Calu3 (cell line): Measurements from ENCODE around the gene PGAM2. TPM values are rescaled to one million over a fixed set of nuclear protein-coding genes. Genes with fewer than 3 reads are reported as not detected.

Experiments
- BruUV-seq: library from RNA; stranded (reverse); fragments of 400-500 nt; replicated peaks from 2 replicates; lab custom pipeline; 2021; lab: Mats Ljungman, UMichigan
- CTCF ChIA-PET: fragments of 300-600 bp; sonication (Branson Sonifier 250); formaldehyde crosslinking; loops from one replicate; lab custom pipeline; 2022; ENCODE audit warnings: antibody characterized with exemption; lab: Charles Lee
- DNase-seq: peaks from one replicate; pipeline ENCODE4 v3.0.0; 2022
- H3K27ac Mint-ChIP-seq: one replicate; pipeline ENCODE4 v1.8.0; 2022; ENCODE audit warnings: mixed read lengths; ENCODE audit not compliant: unreplicated experiment
- H3K27me3 Mint-ChIP-seq: one replicate; pipeline ENCODE4 v1.8.0; 2022; ENCODE audit warnings: mixed read lengths; ENCODE audit not compliant: unreplicated experiment
- H3K36me3 Mint-ChIP-seq: one replicate; pipeline ENCODE4 v1.8.0; 2022; ENCODE audit warnings: mild to moderate bottlenecking, moderate library complexity, mixed read lengths; ENCODE audit not compliant: insufficient read depth, unreplicated experiment
- H3K4me1 Mint-ChIP-seq: one replicate; pipeline ENCODE4 v1.8.0; 2022; ENCODE audit warnings: mild to moderate bottlenecking, low read depth, mixed read lengths; ENCODE audit not compliant: unreplicated experiment
- H3K4me3 Mint-ChIP-seq: one replicate; pipeline ENCODE4 v1.8.0; 2022; ENCODE audit warnings: mild to moderate bottlenecking, low read depth, moderate library complexity, mixed read lengths; ENCODE audit not compliant: unreplicated experiment
- H3K9me3 Mint-ChIP-seq: one replicate; pipeline ENCODE4 v1.8.0; 2022; ENCODE audit warnings: low read depth, mixed read lengths; ENCODE audit not compliant: unreplicated experiment
- intact Hi-C: fragments of 100-400 bp; cut with micrococcal nuclease; formaldehyde crosslinking; loops from one replicate; pipeline ENCODE4 v1.10.0; 2022; ENCODE audit not compliant: unreplicated experiment
- total RNA-seq: library from RNA; stranded (reverse); gene quantifications from 2 replicates; pipeline ENCODE4 v1.2.3, GENCODE V29; 2022
- TF ChIP-seq, protein P1 (sequence below): fragments of 200-600 bp; IDR thresholded peaks from one replicate; pipeline ENCODE4 v1.8.0; 2022; ENCODE audit warnings: antibody characterized with exemption; ENCODE audit not compliant: unreplicated experiment

PGAM2 gene
- total RNA-seq, 1 experiment from 2014 or later: 0.87 TPM

DNA sequence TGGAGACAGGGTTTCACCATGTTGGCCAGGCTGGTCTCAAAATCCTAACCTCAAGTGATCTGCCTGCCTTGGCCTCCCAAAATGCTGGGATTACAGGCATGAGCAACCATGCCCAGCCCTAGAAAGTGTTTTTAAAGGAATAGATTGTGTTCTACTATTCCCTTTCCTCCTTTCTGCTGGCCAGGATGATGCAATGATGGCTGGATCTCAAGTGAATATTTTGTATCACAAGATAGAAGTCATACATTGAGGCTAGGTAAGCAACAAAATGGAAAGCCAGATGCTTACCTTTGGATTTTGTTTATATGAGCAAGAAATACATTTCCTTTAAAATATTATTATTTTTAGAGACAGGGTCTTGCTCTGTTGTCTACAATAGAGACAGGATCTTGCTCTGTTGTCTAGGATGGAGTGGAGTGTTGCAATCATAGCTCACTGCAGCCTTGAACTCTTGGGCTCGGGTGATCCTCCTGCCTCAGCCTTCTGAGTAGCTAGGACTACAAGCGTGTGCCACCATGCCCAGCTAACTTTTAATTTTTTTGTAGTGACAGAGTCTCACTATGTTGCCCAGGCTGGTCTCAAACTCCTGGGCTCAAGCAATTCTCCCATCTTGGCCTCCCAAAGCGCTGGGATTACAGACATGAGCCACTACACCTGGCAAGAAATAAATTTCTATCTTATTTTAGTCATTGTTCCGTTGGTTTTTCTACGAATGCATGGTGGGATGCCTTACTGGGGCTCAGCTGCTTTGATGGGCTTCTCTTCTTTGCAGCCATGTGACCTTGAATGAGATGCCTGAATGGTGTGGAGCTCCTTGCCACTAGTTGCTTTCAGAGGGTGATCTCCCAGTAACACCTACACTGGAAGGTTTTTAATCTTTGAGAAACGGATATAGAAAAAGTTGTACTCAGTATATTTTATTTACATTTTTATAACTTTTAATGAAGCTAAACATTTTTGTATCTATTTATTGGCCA is 33.0 kb upstream of the PGAM2 start:
- no TSS peak for BruUV-seq
- peaks cover 38% of the 10 kb centered on the region for H3K27me3 Mint-ChIP-seq
- CTCF ChIA-PET: interaction anchor here (0.6 to 1.4 kb wide), 4 partner anchors 9 to 45 kb away, joined by 3 to 5 read pairs (median 4); no protein-coding TSS in a partner anchor
- H3K27ac Mint-ChIP-seq: no peak overlapping the region
- H3K36me3 Mint-ChIP-seq: no peaks in the 10 kb centered on the region
- TF ChIP-seq, protein P1, sequence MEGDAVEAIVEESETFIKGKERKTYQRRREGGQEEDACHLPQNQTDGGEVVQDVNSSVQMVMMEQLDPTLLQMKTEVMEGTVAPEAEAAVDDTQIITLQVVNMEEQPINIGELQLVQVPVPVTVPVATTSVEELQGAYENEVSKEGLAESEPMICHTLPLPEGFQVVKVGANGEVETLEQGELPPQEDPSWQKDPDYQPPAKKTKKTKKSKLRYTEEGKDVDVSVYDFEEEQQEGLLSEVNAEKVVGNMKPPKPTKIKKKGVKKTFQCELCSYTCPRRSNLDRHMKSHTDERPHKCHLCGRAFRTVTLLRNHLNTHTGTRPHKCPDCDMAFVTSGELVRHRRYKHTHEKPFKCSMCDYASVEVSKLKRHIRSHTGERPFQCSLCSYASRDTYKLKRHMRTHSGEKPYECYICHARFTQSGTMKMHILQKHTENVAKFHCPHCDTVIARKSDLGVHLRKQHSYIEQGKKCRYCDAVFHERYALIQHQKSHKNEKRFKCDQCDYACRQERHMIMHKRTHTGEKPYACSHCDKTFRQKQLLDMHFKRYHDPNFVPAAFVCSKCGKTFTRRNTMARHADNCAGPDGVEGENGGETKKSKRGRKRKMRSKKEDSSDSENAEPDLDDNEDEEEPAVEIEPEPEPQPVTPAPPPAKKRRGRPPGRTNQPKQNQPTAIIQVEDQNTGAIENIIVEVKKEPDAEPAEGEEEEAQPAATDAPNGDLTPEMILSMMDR: no peak
- no peaks in the 10 kb centered on the region for H3K4me1 Mint-ChIP-seq
- no peak overlapping the region for H3K4me3 Mint-ChIP-seq
- H3K9me3 Mint-ChIP-seq: no peaks in the 10 kb centered on the region
- intact Hi-C loops: no loop called here
- no peak for DNase-seq

DNA sequence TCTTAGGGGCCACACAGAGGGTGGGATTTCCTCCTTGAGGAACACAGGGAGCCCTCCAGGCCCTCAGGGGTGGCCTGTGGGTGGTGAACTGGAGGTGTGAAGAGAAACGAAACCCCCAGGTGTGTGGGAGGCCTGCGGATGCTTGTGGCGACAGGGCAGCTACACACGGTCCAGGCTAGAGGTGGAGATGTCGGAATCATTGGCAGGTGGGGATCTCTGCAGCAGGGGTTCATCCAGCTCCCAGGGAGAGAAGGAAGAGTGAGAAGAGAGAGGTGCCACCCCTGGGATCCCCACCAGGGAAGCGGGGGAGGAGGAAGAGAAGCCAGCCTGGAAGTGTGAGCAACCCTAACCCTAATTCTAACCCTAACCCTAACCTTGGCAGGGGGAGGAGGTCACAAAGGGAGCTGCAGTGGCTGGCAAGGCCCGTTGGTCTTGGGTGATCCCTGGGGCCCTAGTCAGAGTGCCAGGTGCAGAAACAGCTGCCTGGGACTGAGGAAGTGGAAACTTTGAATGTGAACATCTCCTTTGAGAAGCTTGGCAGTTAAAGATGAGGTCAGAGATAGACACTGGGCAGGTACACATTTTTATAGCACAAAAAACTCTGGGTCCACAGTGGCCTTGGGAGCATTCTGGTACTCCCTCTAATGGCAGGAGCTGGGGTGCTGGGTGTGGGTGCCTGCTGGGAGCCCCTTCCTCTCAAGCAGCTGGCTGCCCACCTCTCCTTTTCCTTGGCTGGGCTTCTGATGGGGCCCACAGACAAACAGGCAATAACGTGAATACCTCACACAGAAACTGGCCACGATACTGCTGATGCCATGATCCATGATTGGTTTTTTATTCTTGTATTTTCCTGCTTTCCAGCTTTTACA is 31.9 kb upstream of the PGAM2 start:
- no peaks in the 10 kb centered on the region for H3K4me1 Mint-ChIP-seq
- CTCF ChIA-PET: interaction anchor here (0.6 to 1.3 kb wide), 3 partner anchors 10 to 413 kb away, joined by 3 to 7 read pairs (median 4); no protein-coding TSS in a partner anchor
- intact Hi-C loops: no loop called here
- BruUV-seq: no TSS peak
- H3K27ac Mint-ChIP-seq: no peak overlapping the region
- H3K9me3 Mint-ChIP-seq: no peaks in the 10 kb centered on the region
- no peak for DNase-seq
- H3K36me3 Mint-ChIP-seq: no peaks in the 10 kb centered on the region
- H3K4me3 Mint-ChIP-seq: no peak overlapping the region
- H3K27me3 Mint-ChIP-seq: peaks cover 27% of the 10 kb centered on the region
- TF ChIP-seq, protein P1: no peak

DNA sequence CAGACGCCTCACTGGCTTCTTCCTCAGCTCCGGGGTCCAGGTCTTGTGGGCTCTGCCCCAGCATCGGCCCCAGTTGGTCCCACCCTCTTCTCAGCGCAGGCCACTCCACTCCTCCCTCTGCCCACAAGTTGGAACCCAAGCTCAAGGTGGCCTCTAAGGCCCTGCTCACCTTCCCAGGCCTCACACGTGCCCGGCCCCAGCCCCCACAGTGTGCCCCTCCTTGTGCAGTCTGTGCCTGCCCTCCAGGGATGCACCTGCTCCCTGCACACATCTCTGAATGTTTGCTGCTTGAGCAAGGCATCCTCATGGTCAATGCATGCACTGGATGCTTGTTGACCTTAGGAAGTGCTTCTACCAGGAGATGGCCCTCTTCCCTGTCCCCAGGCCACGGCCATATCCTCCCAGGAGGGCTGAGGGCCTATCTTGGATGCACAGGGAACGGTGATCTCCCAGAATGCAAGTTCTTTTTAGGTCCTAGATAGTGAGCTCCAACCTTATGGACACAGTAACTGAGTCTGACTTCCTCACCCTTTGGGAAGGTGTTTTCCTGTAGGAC is 31.0 kb upstream of the PGAM2 start:
- Mint-ChIP-seq H3K9me3 (no peaks in the 10 kb centered on the region), H3K27ac (no peak overlapping the region), H3K36me3 (no peaks in the 10 kb centered on the region), H3K27me3 (peaks cover 20% of the 10 kb centered on the region), H3K4me1 (no peaks in the 10 kb centered on the region), H3K4me3 (no peak overlapping the region)
- intact Hi-C loops: no loop called here
- TF ChIP-seq, protein P1: no peak
- CTCF ChIA-PET: interaction anchor here (0.7 kb wide), 1 partner anchor 65 kb away, joined by 6 read pairs; no protein-coding TSS in a partner anchor
- BruUV-seq: no TSS peak
- no peak for DNase-seq

DNA sequence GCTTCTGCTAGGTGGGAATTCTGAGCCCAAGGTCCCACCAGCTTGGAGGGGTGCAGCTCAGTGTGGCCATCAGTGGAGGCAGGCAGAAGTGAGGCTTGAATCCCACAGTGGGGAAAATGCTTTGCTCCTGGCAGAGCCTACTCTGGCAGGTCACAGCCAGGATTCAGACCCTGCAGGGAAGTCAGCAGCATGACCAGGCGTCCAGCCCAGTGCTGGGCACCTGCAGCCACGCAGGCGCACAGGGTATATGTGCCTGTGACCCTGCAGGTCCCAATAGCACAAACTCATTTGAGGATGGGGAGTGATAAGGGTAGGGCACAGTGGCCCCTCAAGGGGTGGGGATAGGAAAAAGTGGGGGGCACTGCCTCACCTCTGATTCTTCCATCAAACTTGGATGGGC is 30.4 kb upstream of the PGAM2 start:
- CTCF ChIA-PET: interaction anchor here (0.6 kb wide), 1 partner anchor 30 kb away, joined by 5 read pairs; the partner anchor contains the start of gene PGAM2
- H3K27me3 Mint-ChIP-seq: peaks cover 26% of the 10 kb centered on the region
- TF ChIP-seq, protein P1: no peak
- BruUV-seq: no TSS peak
- no peaks in the 10 kb centered on the region for H3K9me3 Mint-ChIP-seq
- H3K4me3 Mint-ChIP-seq: no peak overlapping the region
- DNase-seq: no peak
- no peaks in the 10 kb centered on the region for H3K4me1 Mint-ChIP-seq
- no peaks in the 10 kb centered on the region for H3K36me3 Mint-ChIP-seq
- intact Hi-C loops: no loop called here
- H3K27ac Mint-ChIP-seq: no peak overlapping the region
